NCI-H748 treated with DMSO at 0.1 percent for 48 hours (cell line): ENCODE results near the gene OR7D2.
A peak's percentile ranks its signal among the peaks of the same experiment; 100 is the strongest.

Experiments used
- DNase-seq: peaks from one replicate; lab custom pipeline; 2025; lab: John Stamatoyannopoulos, UW

Gene OR7D2

GRCh38 chr19:9205501-9206113 is 26.8 kb downstream of the OR7D2 start:
- DNase-seq: peak; percentile 3

- DNase-seq: no peak
Observed at GRCh38 chr19:9219489-9219888, 40.7 kb downstream of the OR7D2 start, which contains the start of gene OR7D4. TSS of gene OR7D4 (minus strand) at chr19:9219589. CDS start at chr19:9214837, 4,752 bp downstream.
